HG03342 (cell line): ENCODE results near the gene NDUFA8.

Experiments used
- ATAC-seq: cut with Tn5 transposase; IDR thresholded peaks from one replicate; pipeline ENCODE4 v1.9.1; 2021; ENCODE audit warnings: mild to moderate bottlenecking, moderate library complexity; ENCODE audit not compliant: unreplicated experiment

Gene NDUFA8

DNA sequence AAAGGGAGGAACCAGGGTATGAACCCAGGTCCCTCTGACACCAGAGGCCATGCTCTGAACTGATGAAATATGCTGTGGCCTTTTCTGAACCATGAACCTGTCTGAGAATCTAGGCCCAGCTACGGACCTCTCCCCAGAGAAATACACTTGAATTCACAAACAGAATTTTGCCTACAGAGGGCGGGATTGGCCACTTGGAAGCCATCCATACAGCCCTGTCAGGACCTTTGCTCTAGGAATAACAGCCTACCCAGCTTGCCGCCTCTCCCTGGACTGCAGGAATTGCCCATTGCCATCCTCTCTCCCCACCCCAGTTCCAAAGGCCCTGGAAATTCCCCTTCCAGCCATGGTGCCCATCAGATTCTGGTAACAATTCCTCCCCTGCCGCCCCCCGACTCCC, 26.7 kb upstream of the NDUFA8 start:
- no peak for ATAC-seq

GRCh38 chr9:122184551-122184950, 25.0 kb upstream of the NDUFA8 start:
- ATAC-seq, result no peak

GRCh38 chr9:122183501-122183900, 23.9 kb upstream of the NDUFA8 start:
- ATAC-seq, result no peak

DNA sequence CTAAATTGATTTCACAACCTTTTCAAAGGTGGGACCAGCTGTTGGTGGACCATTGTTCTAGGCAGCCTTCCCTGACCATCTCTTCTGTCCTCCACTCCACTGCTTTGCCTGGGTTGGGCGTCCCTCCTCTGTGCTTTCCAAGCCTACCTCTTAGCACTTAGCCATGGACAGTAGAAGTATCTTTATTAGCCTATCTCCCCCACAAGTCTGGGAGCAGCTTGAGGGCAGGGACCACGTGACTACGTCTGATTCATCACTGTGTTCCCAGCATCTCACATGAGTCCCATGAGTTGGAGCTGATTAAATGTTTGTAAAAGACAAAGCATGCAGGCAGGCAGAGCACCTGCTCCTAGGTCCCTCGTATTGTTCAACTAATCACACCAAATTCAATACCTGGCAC, 21.1 kb upstream of the NDUFA8 start:
- no peak for ATAC-seq

DNA sequence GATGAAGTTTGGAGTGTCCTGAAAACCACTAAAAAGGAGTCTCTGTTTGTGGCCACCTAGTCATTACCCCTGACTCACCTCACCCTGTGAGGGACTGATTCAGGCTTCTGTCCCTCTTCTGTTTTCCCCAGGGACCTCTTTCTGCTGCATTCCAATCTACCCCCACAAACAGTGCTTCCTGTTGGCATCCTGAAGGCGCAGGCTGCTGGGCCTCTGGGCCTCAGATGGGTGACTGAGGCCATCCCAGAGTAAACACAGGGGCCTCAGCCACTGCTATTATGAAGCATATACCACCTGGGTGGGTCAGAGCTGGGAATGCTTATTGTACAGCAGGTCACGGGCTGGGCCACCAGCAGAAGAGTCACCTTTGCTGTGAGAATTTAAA, 20.1 kb upstream of the NDUFA8 start:
- ATAC-seq, result no peak

DNA sequence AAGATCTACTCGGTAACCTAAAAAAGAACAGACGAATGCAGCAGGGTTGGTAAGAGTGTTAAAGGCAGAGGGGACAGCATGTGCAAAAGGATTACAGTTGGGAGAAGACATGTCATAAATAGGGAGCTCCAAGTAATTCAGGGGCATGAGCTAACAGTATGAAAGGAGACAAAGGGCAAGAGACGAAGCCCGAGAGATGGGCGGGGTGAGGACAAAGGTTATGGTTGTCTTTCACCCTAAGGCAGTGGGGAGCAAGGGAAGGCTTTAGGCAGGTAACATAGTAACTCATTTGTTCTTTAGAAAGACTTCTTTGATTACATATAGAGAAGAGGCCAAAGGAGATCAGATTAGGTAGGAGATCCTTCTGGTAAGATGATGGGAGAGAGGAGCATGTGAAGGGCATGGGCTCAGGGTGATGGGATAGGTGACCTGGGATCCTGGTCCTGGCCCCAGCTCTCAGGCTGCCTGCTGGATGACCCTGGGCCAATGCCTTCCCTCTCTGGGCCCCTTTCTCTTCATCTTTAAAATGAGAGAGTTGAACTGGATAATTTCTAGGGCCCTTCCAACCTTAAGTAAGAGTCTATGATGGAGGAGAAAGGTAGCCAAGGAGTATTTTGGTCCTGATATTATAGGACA, 19.6 kb upstream of the NDUFA8 start:
- ATAC-seq, result no peak

DNA sequence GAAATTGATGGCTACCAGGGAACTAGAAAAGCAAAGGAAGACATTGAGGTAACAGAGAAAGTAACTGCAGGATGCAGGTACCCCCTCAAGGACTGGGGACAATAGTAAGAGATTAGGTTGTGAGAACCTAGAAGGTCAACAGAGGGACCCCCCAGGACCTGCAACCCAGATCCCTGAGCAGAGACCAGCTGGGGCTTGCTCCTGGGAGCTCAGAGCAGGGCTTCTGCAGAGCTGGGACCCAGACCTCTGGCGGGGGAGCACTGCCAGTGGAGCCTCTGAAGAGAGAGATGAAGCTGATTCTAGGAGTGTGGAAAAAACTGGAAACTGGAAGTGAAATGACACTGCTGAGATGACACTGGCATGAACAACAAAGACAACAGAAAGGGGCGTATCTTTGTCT, 17.3 kb upstream of the NDUFA8 start:
- ATAC-seq, result no peak

GRCh38 chr9:122173670-122174069, 14.1 kb upstream of the NDUFA8 start:
- no peak for ATAC-seq

DNA sequence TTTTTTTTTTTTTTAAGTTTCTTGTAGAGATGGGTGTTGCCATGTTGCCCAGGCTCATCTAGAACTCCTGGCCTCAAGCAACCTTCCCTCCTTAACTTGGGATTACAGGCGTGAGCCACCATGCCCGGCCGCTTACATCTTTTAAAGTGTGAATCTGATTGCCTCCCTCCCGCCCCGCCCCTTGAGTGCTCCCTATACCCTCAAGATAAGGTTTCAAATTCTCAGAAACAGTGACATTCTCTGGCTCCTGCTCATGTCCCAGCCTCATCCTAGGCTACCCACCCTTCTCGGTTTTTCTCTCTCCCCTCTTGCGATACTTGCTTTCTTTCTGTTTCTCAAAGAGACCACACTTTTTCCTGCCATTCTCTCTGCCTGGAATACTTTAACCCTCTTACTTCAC, 12.6 kb upstream of the NDUFA8 start:
- ATAC-seq, result no peak

- ATAC-seq, result no peak
Measured at GRCh38 chr9:122168356-122168755, 8.8 kb upstream of the NDUFA8 start.

DNA sequence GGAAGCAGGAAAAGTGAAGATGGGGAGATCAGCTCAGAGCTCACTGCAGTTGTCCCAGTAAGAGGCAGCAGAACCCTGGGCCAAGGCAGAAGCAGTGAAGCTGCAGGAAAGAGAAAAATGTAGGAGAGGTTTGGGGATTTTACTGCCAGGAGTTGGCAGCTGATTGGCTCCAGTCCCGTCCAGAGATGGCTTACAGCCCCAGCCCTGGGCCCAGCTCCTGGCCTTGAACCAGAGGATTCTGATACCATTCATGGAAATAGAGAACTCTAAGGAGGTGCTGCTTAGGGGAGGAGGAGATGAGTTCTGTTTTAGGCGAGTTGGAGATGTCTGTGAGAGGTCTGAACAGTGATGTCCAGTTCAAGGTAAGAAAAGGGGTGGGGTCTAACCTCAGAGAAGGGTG, 4.7 kb upstream of the NDUFA8 start:
- ATAC-seq, result no peak

GRCh38 chr9:122162415-122162814, 2.8 kb upstream of the NDUFA8 start:
- no peak for ATAC-seq

- no peak for ATAC-seq
Measured at GRCh38 chr9:122159925-122160246, 307 bp upstream of the NDUFA8 start.

GRCh38 chr9:122158202-122158601, 1.4 kb downstream of the NDUFA8 start:
- peak; percentile 40 for ATAC-seq

- no peak for ATAC-seq
Measured at GRCh38 chr9:122155796-122156195, 3.8 kb downstream of the NDUFA8 start.

DNA sequence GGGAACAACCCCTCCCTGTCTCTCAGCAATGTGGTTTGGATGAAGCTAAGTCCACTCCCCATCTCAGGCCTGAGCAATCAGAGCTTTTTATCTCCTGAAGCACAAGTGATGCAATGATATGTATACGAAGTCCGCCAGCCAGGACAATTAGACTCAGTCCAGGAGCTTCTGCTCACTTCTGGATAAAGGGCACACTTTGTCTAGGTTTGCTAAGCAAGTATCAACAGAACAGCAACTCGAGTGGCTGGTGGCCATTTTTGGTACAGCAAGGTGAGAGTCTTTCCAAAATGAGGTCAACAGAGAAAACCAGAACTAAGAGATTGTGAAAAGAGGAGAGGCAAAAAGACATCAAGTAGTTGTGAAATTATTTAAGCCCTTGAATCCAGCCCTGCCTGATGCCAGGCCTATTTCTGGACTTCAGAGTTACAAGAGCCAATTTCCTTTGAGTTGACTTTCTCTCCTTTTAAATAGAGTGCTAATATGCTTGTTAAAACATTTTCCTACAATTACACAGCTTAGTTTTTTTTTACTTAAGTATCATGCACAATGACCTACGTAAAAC, 8.2 kb downstream of the NDUFA8 start:
- ATAC-seq, result no peak

DNA sequence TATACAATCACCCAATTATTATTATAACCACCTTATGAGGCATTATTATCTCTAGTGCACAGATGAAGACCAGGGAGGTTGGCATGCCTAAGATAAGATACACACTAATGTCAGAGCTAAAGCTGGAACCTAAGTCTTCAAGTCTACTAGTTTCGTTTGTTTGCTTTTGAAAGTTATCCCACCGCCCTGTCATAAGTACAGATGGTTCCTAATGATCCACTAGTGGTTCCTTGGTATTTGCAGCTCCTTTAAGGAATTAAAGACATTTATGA, 14.1 kb downstream of the NDUFA8 start:
- ATAC-seq, result no peak

GRCh38 chr9:122144836-122145591, 14.6 kb downstream of the NDUFA8 start:
- no peak for ATAC-seq

- ATAC-seq, result no peak
Measured at GRCh38 chr9:122143876-122144405, 15.6 kb downstream of the NDUFA8 start.

- ATAC-seq, result no peak
Measured at GRCh38 chr9:122143296-122143695, 16.3 kb downstream of the NDUFA8 start.

DNA sequence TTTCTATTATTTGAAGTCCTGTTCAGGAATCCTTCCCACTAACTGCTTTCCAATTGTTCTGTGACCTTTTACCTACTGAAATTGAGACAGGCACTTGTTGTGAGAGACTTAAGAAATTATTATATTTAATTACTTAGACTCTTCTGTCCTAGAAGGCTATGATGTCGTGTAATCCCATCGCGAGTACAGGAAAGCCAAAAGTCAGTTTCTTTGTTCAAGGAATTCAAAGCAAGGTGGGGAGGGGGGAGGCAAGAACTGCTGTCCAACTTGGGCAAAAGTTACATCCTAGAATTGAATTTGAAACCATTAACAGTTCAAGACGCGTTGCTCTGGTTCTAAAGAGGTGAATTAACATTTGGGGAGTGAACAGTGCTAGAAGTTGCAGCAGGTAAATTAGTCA, 17.9 kb downstream of the NDUFA8 start:
- ATAC-seq, result no peak

DNA sequence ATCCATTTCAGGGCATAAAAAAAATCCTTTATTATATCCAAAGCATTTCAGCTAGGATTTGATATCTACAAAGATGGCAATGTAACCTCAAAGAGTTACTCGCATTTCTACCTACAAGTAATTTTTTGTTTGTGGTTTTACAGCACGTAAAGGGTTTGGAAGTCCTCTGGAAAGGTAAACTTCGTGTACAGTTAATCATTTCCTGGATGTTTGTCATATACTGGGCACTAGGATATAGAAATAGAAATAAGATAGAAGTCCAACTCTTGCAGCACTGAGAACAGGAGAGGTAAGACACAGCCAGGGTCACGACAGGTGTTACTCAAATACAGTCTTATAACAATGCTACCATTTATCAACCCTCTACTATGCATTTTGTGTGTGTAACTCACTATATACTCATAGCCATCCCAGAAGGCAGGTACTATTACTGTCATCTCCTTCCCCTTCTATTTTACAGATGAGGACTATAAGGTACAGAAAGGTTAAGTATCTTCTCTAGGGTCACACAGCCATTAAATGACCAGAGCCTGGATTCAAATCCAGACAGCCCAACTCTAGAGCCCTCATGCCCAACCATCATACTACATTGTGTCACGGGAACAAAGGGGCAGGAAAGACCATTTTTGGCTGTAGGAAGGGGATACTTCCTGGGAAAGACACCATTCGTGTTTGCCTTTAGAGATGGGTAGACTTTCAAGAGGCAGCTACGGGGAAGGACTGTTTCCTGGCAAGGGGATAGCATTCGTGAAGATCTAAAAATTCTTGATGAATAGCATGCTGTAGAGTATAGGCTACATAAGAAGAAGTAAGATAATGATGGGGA, 19.0 kb downstream of the NDUFA8 start:
- ATAC-seq, result no peak
